Tongue (tissue), 2 donors: Measurements from ENCODE around the gene GCAT. TPM values are rescaled to one million over a fixed set of nuclear protein-coding genes. Genes with fewer than 3 reads are reported as not detected.
A peak's percentile ranks its signal among the peaks of the same experiment; 100 is the strongest.
"Not testable (repeated sequence)": the region's sequence is repeated elsewhere in the genome, so short reads cannot be mapped to it uniquely, and the experiment has no call there.

Source experiments
- DNase-seq: peaks from one replicate; pipeline ENCODE4 v3.0.0-alpha.2; 2015
- total RNA-seq: library from RNA; depleted of rRNA; stranded (reverse); fragments of >200 nt; gene quantifications from one replicate; pipeline ENCODE4 v1.2.3, GENCODE V29; 2014

GCAT gene
- total RNA-seq, 1 donor from 2014 or later: 16.7 TPM

DNA sequence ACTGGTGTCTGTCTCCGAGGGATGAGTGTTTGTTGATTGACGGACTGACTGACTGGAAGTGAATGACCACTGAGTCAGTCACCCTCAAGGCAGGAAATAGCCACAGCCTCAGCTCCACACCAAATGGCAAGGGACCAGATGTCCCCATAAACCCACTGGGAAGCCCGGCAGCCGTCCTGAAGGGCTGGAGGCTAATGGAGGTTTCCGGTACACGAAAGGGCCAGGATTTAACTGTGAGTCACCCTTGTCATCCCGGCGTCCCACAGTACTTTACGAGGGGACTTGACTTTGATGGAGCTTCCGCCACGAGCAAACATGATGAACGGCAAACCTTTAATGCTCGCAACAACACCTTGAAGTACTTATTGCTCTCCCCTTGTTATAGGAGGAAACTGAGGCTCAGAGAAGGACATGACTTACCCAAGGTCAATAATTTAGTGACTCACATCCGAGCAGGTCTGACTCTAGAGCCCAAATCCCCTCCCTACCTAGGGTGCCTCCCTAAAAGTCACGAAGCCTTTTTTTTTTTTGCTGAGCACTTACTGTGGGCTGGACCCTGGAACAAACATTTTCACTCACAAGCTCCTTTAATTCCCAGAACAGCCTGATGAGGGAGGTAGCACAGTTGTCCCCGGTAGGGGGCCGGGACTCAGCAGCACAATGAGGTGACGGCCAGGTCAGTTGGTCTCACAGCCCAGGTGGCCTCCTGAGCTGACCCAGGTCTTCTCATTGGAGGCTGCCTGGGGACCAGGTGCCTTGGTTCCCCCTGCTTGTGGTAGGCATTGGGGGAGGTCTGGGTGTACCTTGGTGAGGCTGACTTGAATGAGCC lies 25.2 kb upstream of the GCAT start:
- DNase-seq: no peak

DNA sequence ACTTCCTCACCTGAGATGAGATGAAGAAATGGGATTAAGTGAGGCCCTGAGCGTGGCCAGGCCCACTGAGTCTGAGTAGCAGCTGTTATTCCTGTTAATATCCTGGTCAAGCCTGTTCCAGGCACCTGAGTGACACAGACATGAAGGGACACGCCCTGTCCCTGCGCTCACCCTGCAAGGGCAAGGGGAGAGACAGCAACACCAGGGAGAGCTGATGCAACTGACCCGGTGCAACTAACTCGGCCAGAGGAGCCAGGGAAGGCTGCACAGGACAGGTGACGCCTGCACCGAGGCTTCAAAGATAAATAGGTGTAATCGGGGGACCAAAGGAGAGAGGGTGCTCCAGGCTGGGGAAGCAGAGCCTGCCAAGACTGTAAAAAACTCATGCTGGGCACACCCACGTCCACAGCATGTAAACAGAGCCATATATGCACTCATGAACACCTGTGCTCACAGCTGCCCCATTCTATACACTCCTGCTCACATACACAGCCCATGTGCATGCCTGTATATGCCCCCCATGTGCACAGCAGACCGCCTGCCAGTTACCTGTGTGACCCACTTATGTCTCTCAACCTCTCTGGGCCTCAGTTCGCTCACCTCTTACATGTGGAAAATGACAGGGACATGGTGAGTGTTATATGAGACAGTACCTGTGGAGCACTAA lies 22.8 kb upstream of the GCAT start:
- peak; percentile 29 for DNase-seq

DNA sequence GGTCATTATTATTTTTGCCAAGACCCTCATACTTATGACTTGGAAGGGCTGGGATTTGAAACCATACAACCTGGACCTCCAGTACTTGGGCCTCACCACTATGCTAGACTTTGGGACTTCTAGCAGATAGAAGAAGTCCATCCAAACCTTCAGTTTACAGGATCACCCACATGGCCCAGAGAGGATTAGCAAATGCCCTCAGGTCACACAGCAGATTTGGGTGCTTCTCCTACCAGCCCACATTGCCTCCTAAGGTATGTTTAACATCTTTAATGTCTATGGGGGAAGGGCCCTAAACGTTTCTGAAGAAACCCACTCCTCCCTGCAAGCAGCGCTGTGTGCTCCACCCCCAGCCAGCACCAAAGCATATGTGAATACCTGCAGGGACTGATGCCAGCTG lies 17.5 kb upstream of the GCAT start:
- no peak for DNase-seq

DNA sequence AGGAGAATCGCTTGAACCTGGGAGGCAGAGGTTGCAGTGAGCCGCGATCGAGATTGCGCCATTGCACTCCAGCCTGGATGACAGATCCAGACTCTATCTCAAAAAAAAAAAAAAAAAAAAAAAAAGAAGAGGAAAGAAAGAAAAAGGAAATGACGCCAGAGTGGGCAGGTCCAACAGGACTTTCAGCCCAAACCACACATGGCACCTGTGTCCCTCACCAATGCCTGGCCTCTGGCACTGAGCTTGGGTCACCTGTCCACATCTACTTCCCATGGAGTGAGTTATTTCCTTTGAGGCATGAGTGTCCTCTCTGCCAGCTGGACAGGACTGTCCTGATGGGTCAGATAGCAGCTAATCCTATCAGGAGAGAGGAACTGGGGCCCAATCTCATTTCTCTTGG lies 15.2 kb upstream of the GCAT start:
- no peak for DNase-seq

DNA sequence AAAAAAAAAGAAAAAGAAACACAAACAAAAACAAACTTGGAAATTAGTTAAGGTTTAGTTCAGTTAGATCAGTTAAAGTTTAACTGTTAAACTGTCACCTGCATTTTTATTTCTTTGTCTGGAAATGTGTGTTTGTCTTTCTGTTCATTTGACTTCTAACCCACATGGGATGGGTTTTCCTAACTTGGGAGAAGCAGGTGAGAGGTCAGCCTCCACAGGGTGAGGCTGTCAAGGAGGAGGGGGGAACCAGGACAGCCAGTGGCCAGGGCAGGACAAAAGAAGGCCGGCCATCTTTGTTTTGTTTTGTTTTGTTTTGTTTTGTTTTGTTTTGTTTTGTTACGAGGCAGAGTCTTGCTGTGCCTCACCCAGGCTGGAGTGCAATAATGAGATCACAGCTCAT lies 13.4 kb upstream of the GCAT start:
- DNase-seq: no peak

DNA sequence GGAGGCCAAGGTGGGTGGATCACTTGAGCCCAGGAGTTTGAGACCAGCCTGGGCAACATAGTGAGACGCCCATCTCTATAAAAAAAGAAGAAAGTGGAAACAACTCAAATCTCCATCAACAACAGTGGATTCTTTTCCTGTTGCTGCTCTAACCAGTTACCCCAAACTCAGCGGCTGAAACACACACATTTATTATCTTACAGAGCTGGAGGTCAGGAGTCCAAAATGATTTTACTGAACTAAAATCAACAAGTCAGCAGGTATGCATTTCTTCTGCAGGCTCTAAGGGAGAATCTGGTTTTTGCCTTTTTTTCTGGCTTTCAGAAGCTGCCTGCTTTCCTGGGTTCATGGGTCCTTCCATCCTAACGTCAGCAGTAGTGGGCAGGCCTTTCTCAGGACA lies 11.7 kb upstream of the GCAT start:
- no peak for DNase-seq

DNA sequence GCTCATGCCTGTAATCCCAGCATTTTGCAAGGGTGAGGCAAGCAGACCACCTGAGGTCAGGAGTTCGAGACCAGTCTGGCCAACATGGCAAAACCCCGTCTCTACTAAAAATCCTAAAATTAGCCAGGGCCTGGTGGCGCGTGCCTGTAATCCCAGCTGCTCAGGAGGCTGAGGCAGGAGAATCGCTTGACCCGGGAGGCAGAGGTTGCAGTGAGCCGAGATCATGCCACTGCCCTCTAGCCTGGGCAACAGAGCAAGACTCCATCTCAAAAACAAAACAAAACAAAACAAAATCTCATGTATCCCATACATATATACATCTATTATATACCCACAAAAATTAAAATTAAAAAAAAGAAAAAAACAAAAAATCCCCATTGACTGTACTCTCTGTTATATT lies 10.5 kb upstream of the GCAT start:
- not testable (repeated sequence) for DNase-seq

DNA sequence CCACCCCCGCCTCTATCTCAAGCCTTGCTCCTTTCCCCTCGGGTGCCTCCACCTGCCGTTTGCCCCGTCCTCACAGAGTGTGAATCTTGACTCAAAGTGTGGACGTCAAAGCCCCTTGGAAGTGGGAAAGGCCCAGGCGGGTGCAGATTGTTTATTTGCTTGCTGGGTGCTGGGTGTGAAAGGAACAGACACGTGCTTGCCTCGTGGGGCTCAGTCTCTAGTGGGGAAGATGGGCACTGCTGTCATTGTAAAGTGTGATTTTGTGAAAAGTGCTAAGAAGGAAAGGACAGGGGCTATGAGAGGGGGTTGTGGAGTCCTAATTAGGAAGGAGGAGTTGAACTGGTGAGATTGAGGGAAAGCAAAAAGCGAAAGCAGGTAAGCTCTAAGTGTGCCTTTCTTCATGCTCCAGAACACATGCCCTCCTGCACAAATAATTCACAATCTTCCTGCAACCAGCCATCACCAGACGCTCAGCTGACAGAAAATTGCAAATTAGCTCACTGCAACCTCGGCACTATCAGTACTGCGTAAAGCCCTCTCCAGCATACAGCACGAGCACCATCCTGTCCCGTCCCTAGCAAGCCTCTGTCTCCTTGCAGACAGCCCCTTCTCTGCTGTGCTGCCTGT lies 9.7 kb upstream of the GCAT start:
- no peak for DNase-seq

DNA sequence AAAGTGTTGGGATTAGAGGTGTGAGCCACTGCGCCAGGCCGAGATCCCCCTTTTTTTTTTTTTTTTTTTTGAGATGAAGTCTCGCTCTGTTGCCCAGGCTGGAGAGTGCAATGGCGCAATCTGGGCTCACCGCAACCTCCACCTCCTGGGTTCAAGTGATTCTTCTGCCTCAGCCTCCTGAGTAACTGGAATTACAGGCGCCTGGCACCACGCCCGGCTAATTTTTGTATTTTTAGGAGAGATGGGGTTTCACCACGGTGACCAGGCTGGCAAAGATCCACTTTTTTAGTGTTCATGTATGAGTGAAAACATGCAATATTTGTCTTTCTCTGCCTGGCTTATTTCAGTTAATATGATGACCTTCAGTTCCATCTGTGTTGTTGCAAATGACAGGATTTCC lies 7.8 kb upstream of the GCAT start:
- DNase-seq: not testable (repeated sequence)

DNA sequence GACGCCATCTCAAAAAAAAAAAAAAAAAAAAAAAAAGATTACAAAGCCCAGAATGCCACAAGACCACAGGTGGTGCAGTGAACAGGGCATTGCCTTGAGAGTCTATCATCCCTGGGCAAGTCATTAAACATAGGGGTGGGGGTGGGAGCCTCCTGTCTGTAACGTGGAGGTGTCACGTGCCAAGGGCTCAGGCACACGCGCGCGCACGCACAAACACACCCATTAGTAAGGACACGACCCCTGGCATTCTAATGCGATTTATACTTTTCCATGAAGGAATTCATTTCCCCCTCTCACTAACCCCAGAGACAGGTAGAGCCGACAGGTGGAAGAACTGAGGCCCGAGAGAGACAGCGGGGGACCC lies 5.8 kb upstream of the GCAT start:
- DNase-seq: no peak

DNA sequence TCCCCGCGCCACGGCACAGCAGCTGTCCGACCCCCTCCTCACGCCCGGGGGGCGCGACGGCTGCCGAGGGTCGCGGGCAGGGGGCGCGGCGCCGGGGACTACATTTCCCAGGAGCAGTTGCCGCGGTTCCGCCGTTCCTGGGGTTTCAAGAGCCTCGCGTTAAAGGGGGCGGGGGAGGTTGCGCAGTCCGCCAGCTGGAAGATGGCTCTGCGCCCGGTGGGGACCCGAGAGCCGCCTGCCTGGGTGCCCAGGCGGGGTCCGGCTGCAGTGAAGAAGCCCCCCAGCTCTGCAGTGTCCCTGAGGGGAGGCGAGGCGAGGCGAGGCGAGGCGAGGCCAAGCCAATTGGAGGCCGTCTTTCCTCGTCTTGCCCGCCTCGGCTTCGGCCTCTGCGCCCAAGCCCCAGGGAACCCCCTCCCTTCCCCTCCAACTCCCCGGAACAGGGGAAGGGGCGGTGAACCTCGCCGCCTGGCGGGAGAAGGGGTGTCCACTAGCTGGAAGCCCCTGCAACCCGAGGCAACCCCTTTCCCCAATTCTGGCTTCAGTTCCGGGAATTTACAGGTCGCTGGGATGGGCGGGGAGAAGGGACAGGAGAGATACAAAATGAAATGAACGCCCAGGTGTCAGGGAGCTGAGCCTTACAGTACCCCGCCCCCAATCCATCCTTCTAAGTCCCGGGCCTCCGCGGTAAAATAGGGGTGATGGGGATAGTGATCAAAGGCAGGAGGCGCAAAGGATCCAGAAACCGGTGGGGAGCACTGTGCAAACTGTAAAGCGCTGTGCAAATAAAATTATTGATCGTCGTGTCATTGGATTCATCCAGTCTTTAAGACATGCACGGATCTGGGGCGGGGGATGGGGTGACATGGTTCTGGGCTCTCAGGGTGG lies 5.2 kb upstream of the GCAT start:
- DNase-seq: peak; percentile 89

DNA sequence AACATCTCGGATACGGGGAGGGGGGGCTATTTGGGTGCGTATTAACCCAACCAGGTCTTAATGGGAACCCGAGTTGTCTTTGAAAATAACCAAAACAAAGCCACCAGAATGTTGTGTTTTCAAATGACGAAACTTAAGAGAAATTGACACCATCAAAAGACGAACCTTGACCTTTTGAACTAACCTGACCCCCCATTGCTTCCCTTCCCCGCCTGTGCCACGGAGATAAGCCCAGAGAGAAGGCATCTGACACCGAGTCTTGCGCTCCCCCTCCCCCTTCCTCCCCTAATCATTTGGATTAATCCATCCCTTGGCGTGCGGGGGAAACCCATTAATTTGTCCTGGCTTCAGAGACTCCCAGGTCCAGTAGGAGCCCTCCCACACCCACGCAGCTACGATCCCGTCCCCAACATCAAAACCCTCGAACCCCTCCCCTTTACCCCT lies 4.5 kb upstream of the GCAT start:
- DNase-seq: peak; percentile 39

DNA sequence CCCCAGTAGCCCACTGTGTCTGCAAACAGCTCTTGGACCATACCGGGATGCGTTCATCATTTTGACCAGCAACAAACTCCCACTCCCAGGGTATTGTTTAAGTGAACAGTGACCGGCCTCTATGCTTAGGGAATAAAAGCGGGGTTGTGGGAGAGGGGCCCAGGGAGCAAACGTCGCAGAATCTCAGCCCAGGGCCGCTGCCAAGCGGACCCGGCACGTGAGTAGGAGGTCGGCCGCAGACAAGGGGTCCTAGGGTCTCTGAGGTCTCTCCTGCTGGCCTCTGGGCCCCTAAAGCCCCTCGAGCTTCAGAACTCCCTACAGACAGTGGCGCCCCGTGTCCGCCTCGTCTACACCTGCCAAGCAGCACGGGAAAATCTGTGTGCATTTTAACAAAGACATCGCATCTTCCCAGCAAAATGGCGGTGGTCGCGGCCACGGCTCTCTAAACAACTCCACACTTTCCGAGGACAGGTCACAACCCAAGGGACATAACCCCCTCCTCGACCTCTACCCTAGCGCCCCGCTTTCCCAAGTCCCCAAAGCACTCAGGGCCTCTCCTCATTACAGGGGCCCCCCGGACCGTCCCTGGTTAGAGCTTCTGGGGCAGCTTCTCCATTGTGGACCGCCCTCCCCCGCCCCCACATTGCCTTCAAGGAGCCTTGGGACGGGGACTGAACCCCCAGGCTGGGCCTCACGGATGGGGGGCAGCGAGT lies 3.9 kb upstream of the GCAT start:
- DNase-seq: no peak

DNA sequence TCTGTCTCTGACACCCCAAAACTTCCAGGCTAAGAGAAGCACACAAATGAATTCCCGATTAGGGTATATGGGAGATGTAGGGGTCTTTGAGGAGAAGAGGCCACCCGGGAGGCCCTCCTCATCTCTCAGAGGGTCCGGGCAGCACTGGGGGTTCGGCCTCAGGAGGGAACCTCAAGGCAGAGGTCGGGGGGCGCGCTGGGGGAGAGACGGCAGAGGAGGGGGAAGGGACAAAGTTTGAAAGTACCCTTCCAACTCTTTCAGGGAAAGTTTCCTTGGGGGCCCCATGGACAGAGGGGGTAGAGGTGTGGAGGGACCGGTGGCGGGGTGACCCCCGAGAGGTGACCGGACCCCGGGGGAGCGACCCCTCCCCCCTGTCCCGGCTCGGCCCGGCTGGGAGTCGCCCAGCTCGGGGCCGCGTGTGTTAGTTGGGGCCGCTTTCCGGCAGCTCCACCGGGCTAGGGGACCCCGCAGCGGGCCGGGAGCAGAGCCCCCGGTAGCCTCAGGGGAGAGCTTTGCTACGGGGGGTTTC lies 3.3 kb upstream of the GCAT start:
- no peak for DNase-seq

DNA sequence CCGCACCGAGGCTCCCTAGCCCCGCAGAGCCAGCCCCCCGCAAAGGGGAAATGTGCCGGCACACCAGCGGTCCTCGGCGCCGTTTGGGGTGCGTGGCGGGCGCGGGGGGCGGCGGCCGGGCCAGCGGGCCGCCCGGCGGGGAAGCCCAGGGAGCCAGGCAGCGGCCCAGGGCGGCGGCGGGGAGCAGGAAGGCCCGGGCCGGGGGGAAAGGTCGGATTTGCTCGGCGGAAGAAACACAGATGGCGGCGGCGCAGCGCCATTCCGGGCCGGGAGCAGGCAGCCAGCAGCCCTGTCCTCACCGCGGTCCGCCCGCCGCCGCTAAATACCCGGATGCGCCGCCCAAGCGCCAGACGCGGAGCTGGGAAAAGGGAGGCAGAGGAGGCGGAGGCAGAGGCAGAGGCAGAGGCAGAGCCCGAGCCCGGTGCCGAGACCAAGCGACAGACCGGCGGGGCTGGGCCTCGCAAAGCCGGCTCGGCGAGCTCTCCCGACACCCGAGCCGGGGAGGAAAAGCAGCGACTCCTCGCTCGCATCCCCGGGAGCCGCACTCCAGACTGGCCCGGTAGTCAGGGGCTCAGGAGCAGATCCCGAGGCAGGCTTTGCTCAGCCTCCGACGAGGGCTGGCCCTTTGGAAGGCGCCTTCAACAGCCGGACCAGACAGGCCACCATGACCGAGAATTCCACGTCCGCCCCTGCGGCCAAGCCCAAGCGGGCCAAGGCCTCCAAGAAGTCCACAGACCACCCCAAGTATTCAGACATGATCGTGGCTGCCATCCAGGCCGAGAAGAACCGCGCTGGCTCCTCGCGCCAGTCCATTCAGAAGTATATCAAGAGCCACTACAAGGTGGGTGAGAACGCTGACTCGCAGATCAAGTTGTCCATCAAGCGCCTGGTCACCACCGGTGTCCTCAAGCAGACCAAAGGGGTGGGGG lies 2.6 kb upstream of the GCAT start:
- peak; percentile 95 for DNase-seq

DNA sequence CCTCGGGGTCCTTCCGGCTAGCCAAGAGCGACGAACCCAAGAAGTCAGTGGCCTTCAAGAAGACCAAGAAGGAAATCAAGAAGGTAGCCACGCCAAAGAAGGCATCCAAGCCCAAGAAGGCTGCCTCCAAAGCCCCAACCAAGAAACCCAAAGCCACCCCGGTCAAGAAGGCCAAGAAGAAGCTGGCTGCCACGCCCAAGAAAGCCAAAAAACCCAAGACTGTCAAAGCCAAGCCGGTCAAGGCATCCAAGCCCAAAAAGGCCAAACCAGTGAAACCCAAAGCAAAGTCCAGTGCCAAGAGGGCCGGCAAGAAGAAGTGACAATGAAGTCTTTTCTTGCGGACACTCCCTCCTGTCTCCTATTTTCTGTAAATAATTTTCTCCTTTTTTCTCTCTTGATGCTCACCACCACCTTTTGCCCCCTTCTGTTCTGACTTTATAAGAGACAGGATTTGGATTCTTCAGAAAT lies 1.9 kb upstream of the GCAT start:
- DNase-seq: peak; percentile 25

DNA sequence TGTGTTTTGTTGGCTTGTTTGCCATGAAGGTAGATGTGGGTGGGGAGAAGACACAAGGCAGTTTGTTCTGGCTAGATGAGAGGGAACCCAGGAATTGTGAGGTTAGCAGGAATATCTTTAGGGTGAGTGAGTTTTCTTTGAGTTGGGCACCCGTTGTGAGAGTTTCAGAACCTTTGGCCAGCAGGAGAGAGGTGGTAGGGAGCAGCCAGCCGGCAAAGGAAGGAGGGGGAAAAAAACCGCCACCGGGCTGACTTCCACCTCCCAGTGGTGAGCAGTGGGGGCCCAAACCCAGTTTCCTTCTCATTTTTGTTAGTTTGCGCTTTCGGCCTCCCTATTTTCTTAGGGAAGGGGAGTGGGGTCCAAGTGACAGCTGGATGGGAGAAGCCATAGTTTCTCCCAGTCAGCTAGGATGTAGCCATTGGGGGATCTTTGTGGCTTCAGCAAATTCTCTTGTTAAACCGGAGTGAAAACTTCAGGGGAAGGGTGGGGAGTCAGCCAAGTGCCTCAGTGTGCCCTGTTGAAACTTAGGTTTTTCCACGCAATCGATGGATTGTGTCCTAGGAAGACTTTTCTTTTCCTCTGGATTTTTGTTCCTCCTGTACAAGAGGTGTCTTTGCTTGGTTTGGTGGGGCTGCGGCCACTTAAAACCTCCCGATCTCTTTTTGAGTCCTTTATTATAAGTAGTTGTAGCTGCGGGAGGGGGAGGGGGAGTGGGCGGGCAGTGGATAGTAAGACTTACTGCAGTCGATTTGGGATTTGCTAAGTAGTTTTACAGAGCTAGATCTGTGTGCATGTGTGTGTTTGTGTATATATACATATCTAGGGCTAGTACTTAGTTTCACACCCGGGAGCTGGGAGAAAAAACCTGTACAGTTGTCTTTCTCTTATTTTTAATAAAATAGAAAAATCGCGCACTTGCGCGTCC lies 1.1 kb upstream of the GCAT start:
- peak; percentile 52 for DNase-seq

DNA sequence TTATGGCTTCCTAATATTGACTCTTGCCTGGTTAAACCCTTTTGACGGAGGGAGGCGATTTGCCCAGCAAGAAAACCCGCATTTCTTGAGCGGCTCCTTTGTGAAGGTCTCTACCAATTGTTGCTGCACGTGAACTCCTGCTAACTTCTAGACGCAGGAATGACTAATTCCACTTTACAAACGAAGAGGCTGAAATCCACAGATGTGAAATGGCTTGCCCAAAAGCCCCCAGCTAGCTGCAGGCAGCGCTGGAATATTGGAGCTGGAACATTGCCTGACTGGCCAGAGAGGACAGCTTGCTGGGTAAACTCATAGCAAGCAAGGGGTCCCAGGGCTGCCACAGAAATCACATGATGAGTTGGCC lies 542 bp downstream of the GCAT start:
- DNase-seq: no peak

DNA sequence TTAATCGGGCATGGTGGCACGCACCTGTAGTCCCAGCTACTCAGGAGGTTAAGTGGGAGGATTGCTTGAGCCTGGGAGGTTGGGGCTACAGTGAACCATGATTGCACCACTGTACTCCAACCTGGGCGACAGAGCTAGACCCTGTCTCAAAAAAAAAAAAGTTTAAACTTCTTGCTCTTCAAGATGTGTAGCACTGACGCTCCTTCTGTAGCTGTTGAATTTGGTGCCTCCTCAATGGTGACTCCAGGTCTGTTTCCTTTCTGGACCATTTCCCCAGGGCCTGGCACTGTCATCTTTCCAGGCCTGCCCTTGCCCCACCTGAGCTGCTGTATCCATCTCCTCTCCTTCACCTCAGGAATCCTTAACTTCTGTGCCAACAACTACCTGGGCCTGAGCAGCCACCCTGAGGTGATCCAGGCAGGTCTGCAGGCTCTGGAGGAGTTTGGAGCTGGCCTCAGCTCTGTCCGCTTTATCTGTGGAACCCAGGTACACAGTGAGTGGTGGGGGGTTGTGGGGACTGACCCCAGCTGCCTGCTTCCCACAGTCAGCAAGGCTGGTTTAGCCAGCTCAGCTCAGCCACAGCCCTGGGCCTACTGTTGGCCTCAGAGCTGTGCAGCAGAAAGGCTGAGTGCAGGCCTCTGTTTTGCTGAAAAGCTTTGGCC lies 2.1 kb downstream of the GCAT start:
- no peak for DNase-seq
